GM19099 (cell line): ENCODE results near the gene HARS1.

Experiments
- POLR2A ChIP-seq: IDR thresholded peaks from 3 replicates; pipeline ENCODE4 v1.6.1; 2011; ENCODE audit warnings: low read depth; ENCODE audit not compliant: insufficient read length; ENCODE audit errors: extremely low read depth

HARS1 gene

DNA sequence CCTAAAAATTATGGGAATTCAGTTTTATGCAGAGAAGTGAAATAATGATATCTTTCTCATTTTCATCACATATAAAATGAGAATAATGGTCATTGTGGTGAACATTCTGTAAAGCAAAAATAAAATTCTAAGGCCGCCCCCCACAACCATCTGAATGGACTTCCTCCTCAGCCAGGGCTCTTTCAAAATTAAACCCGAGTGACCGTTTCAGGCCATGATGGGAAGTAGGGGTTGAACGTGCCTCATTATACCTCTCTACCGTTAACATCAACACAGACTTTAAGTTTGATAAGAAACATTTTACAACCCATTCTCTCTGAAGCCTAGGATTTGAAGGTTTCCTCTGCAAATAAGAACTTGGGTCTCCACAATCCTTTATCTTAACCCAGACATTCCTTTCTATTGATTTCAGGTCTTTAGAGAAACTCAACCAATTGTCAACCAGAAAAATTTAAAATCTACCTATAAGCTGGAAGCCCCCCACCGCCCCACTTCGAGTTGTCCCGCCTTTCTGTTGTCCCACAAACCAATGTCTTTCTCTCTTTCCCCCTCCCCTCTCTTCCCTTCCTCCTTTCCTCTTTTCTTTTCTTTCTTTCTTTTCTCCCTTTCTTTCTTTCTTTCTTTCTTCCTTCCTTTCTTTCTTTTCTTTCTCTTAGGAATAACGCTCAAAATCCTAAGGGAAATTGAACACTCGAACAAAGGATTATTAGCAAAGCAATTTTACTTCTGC lies 53.6 kb downstream of the HARS1 start:
- no peak for TF ChIP-seq POLR2A

GRCh38 chr5:140635291-140636257 lies 55.6 kb downstream of the HARS1 start:
- no peak for TF ChIP-seq POLR2A

DNA sequence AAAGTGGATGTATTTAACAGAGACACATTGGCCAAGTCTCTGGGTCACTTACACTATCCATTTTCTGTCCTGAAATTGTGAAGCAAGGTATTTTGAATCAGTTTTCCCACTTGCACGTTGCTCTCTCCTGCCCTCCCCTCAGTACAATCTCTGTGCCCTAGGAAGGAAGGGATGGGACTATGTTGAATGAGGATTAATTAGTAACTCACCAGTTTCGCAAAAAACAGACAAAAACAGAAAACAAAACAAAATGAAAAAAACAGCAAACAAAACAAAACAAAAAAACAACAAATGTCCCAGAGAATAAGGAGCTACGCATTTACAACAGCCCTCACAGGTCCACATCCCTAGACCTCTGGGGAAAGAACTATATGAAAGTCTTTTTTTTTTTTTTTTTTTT lies 57.1 kb downstream of the HARS1 start:
- no peak for TF ChIP-seq POLR2A

DNA sequence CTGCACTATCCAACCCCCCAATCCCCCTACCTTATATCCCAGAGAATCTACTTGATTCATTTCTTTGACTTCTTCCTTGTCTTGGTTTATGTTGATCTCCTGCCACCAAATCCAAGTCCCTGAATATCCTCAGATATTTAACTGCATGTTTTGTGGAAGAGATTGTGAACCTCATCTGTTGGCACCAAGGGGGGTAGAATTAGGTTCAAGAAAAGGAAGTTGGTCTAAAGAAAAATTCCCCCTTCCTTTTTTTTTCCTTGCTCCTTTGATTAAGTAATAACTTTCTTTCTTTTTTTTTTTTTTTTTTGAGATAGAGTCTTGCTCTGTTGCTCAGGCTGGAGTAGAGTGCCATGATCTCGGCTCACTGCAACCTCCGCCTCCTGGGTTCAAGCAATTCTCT lies 57.7 kb downstream of the HARS1 start:
- no peak for TF ChIP-seq POLR2A

DNA sequence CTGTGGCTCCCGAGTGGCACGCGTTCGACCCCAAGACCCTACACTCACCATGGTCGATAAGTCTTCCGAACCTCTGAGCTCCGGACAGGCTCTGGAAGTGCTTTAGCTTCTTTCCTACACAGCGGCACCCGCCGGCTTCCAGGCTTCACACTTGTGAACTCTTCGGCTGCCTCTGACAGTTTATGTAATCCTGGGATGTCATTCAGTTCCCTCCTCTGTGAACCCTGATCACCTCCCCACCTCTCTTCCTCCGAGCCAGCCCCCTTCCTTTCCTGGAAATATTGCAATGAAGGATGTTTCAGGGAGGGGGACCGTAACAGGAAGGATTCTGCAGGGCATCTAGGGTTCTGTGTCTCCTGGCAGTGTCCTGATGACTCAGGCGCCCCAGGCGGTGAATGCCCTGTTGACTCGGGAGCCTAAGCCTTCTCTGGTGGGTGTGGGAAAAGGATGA lies 58.1 kb downstream of the HARS1 start, which contains the start of gene CD14:
Gene CD14 (minus strand): TSS at position 155 of the 451 bp plus-strand sequence. CDS start 104 bp downstream, at position 51.
- no peak for TF ChIP-seq POLR2A

- TF ChIP-seq POLR2A = no peak
These were observed 58.7 kb downstream of the HARS1 start for GRCh38 chr5:140632366-140633020.

- TF ChIP-seq POLR2A = no peak
These were observed 59.3 kb downstream of the HARS1 start for GRCh38 chr5:140631831-140632365.

DNA sequence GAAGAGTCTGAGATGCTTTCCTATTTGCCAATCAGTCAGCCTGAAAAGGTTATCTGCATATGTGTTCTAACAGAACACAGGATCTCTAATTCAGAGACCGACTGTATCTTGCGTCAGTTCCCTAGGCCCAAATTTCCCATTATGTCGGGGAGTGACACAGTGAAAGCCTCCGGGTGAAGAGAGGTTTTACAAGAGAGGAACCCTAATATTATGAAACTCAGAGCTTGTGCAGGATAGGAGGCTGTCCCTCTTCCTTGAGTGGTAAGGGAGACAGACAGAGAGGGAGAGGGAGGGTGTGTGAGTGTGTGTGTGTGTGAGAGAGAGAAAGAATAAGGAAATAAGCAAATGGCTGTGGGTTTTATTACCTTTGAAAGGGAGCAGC lies 60.1 kb downstream of the HARS1 start:
- TF ChIP-seq POLR2A = no peak

DNA sequence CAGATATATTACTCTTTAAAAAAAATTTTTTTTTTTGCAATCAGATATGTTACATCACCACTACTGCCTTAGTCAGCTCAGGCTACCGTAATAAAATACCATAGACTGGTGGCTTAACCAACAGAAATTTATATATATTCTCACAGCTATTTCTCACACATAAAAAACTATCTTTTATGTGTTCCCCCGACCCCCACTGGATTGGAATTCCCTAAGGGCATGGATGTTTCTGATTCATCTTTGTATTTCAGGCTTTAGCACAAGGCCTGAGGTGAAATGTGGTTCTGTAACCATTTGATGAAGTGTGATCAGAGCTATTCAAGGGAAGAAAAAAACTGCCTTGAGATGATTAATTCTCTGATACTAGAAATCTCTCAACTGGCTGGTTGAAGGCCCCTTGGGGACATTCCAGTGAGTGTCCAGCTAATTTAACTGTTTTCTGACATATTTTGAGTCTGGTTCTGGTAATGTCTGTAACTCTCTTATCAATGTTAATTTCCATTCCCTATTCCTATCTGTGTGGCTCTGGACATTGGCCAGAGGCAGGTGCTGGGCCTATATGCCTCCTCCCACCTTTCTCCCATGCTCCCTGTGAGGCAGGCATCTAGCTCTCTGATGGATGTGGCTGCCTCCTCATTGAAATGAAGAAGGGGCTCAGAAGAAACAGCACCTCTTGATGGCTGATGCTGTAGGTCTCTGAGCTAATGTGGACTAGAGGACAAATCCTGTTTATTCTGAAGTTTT lies 60.7 kb downstream of the HARS1 start:
- no peak for TF ChIP-seq POLR2A

GRCh38 chr5:140628711-140629110 lies 62.5 kb downstream of the HARS1 start:
- no peak for TF ChIP-seq POLR2A

DNA sequence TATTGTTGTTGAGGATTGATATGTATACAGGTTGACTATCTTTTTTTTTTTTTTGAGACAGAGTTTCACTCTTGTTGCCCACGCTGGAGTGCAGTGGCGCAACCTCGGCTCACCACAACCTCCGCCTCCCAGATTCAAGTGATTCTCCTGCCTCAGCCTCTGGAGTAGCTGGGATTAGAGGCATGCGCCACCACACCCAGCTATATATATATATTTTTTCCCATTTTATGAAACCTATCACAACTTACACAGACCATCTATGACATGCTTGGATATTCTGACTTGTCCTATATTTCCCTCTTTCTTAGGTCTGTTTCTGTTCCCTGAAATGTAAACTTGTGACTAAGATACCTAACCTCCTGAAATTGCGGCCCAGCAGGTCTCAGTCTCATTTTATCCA lies 63.2 kb downstream of the HARS1 start:
- no peak for TF ChIP-seq POLR2A
